Measurements from ENCODE around the gene PHLDA2.

- TF ChIP-seq CTCF (IDR thresholded peaks at IDR 0.05; ENCODE audit: low read depth, low read length, poor library complexity, severe bottlenecking) (no peak), EZH2phosphoT487 (IDR thresholded peaks at IDR 0.05; ENCODE audit: borderline replicate concordance, low read length) (no peak)
Observed at GRCh38 chr11:2931420-2931746, 2.2 kb upstream of the PHLDA2 start.

All from DOHH2 (cell line).